ENCODE results near the gene ABCA5.

DNA sequence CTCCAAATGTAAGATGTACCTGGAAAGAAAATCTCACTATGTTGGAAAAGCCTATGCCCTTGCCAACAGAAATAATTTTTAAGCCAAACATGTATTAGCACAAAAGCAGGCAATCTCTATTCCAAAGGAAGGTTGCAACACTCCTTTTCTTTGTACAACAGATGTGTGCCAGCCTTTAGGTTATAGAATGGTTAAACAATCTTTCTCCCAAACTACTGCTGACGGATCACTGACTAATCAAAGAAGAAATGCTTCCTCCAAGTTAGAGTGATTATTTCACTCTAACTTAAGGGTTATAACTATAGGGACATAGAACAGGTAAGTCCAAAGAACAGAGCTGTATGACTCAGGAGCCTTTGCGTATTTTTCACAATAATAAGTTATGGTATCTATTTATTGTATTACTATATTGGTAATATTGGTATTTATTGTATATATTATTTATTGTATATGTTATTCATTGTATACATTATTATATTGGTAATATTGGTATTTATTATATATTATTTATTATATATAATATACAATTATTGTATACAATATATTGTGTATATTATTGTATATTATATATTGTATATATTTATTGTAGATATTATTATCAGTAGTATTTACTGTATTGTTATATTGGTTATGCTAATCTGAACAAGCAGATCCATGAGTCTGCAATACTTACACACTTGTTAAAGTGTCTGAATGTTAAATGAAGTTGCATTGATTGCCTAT is 36.7 kb upstream of the ABCA5 start:
- TF ChIP-seq EP300 (IDR thresholded peaks at IDR 0.05; ENCODE audit: low read depth in 2 of 2, low read length in 2 of 2) (no peak), EP300 (CRISPR knock-in tag; IDR thresholded peaks at IDR 0.05; ENCODE audit: borderline replicate concordance) (no peak), RXRA (CRISPR knock-in tag; IDR thresholded peaks at IDR 0.05) (no peak), SIN3A (IDR thresholded peaks at IDR 0.05; ENCODE audit: borderline replicate concordance, low read depth, low read length) (no peak)
- TF ChIP-seq, protein P1, sequence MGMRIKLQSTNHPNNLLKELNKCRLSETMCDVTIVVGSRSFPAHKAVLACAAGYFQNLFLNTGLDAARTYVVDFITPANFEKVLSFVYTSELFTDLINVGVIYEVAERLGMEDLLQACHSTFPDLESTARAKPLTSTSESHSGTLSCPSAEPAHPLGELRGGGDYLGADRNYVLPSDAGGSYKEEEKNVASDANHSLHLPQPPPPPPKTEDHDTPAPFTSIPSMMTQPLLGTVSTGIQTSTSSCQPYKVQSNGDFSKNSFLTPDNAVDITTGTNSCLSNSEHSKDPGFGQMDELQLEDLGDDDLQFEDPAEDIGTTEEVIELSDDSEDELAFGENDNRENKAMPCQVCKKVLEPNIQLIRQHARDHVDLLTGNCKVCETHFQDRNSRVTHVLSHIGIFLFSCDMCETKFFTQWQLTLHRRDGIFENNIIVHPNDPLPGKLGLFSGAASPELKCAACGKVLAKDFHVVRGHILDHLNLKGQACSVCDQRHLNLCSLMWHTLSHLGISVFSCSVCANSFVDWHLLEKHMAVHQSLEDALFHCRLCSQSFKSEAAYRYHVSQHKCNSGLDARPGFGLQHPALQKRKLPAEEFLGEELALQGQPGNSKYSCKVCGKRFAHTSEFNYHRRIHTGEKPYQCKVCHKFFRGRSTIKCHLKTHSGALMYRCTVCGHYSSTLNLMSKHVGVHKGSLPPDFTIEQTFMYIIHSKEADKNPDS (CRISPR knock-in tag; IDR thresholded peaks at IDR 0.05), result no peak
